Activated CD4-positive, alpha-beta T cell treated with anti-CD3 and anti-CD28 coated beads for 48 hours (primary cell): ENCODE data around the gene RPS5.
"Not testable (repeated sequence)": the region's sequence is repeated elsewhere in the genome, so short reads cannot be mapped to it uniquely, and the experiment has no call there.

Experiments used
- DNase-seq: peaks from one replicate; pipeline ENCODE4 v3.0.0-alpha.2; 2020

Gene RPS5

DNA sequence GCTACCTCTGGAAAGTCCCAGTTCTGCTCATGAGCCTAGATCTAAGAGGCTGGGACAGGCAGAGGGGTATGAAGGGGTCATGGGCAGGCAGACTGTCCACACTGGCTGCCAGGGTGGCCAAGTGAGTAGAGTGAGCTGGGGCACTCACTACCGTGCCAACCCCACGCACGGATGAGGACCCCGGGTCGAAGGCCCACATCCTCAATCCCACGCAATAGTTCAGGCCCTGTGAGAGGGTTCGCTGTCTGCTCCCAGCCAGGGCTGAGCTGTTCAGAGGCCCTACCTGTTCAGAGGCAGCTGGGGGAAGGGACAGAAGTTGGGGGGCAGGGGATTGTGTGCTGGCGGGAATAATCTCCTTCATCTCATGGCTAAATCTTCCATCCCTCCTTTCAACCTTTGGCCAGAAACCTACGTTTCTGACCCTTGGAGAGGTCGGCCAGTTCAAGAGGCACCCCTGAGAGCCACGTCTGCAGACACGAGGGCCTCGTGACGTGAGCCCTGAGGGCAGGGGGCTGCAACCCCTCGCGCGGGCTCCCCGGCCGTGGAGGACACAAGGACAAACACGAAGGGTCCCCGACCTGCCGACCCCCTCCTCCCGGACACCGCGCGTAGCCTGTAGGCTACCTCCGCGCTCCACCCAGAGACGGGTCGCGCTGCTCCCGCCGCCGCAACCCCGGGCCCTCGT lies 1.0 kb upstream of the RPS5 start:
- DNase-seq = peak; percentile 56

DNA sequence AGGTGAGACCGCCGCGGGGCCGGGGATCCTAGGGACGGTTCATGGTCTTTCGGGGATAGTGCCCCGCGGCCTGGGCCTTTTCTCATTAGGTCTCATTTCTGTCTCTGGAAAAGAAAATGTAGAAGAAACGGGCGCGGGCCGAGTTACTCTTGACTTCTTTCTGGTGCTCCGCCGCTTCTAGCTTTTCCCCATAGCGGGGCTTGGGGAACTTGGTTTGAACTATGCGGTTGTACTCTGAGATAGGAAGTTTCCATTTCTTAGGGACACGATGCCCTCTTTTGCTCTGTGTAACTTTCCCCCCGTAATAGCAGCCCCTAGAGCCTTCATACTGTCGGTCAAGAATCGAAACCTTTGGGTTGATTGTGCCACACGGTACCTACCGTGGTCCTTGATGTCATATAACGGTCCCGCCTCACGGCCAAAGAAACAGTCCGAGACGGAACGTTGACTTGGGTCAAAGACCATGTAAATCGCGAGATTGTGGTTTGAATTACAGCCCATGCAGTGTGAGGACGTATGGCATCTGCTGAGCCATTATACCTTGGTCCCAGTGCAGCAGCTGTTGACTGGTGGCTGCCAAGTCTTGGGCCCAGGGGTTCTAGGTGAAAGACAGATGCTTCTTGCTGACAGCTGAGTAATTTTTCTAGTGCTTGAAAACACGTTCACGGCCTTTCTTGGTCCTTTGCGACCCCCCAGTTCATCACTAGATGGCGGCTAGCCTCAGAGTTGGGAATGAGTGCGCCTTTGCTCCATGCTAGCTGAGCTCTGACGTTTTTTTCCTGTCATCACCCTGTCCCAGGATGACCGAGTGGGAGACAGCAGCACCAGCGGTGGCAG lies 487 bp downstream of the RPS5 start:
- DNase-seq = no peak

DNA sequence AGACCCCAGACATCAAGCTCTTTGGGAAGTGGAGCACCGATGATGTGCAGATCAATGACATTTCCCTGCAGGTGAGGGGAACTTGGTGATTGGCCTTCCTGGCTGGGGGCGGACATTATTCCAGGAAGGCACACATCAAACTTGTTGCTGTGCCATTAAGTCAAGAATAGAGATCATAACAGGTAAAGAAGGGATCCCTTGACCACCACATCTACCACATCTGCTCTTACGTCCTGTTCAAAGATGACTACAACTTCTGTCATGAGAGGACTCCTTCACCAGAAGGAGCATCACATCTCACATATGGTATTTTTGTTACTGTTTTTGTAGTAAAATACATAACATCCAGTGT lies 1.1 kb downstream of the RPS5 start:
- DNase-seq = no peak

DNA sequence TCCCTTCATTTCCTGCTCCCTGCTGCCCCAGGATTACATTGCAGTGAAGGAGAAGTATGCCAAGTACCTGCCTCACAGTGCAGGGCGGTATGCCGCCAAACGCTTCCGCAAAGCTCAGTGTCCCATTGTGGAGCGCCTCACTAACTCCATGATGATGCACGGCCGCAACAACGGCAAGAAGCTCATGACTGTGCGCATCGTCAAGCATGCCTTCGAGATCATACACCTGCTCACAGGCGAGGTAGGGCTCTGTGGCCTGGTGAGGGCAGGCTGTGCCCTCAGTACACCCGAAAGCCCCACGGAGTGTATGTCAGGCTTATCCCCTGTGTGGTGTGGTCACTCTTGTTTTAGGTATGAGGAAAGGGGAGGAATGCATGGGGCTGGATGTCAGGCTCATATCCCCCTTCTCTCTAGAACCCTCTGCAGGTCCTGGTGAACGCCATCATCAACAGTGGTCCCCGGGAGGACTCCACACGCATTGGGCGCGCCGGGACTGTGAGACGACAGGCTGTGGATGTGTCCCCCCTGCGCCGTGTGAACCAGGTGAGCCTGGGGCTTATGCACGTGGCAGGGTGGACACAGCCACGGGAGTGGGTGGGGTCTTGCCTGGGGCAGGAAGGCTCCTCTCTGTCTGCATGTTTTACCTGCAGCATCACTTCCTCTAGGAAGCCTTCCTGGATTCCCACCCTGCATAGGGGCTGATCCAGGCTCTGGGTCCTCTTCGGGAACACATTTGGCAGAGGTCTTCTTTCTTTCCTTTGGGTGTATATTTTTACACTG lies 6.1 kb downstream of the RPS5 start:
- no peak for DNase-seq

DNA sequence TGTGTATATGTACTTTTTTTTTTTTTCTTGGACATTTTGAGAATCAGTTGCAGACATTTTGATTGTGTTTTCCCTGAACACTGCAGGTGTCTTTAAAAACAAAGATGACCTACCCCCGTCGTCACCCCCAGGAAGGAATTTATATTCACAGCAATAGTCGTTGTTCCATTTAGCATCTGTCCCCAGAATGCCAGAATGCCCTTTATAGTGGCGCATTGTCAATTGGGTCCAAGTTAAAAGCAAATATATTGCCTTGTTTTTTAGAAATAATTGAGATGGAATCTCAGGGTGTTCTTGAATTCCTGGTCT lies 6.6 kb downstream of the RPS5 start:
- no peak for DNase-seq

DNA sequence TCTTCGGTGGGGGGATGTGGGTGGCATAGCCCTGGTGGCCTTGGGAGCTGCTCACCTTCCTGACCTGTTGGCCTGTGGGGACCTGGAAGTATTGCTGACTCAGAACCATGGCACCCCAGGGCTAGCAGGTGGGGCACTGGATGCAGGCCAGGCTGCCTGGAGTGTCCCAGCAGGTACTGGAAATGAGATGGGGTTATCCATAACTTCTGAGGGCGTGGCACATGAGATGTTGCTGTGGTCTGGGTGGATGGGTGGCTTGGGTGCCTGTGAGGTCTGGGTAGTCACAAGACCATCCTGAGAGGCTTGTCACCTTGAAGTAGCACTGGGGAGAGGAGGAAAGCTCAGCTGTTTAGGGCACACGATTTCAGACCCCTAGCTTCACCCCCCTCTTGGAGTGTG lies 7.8 kb downstream of the RPS5 start:
- no peak for DNase-seq

DNA sequence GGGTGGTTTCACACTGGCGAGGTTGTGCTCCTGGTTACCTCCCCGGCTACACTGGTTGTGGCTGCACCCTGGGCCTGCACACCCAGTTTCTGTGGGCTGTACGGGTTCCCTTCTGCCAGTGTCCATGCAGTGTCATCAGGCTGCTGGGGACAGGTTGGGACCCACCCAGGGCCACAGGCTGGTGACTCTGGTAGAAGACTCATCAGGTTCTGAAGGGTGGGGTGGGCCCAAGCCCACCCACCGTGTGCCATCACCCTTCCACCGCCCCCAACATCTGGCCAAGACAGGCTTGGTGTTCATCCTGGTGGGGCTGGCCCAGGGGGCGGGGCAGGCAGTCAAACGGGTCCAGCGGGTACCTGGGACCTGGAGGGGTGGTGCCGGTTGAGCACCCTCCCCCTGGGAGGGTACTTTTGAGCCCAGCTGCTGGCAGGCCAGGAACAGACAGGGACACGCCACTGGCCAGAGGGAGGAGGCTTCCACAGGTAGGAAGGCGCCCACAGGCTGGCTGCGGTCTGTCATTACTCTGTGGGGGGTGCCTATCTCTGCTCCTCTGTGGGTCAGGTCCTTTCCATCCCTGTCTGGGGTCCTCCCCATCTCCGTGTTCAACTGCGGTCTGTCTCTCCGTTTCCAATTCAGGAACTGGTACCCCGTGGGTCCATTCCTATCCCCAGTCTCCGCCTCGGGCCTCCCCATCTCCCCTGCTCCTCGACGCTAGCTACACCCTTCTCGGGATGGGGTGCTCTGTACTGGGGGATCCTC lies 8.3 kb downstream of the RPS5 start, which contains the start of gene RNF225:
Gene RNF225 (plus strand): TSS at position 437 of the 759 bp plus-strand sequence. CDS start 434 bp downstream, outside the sequence.
- peak; percentile 30 for DNase-seq

DNA sequence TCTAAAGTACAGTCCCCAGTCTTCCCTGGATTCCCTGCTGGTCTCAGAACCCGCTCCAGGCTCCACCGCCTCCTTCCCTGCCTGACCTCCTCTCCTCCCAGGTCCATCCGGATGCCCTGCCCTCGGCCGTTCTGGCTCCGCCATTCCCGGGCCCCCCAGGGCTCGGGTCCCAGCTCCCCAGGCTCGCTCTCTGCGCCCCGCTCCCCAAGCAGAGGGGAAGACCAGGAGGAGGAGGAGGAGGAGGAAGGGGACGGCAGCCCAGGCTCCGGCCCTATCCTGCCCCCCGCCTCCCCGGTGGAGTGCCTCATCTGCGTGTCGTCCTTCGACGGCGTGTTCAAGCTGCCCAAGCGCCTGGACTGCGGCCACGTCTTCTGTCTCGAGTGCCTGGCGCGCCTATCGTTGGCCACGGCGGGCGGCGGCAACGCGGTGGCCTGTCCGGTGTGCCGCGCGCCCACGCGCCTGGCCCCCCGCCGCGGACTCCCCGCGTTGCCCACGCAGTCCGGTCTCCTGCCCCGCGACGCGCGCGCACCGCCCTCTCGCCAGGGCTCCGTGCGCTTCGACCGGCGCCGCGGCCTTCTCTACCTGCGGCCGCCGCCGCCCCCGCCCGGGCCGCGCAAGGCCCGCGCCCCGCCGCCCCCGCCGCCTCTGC lies 9.0 kb downstream of the RPS5 start:
- DNase-seq = no peak

DNA sequence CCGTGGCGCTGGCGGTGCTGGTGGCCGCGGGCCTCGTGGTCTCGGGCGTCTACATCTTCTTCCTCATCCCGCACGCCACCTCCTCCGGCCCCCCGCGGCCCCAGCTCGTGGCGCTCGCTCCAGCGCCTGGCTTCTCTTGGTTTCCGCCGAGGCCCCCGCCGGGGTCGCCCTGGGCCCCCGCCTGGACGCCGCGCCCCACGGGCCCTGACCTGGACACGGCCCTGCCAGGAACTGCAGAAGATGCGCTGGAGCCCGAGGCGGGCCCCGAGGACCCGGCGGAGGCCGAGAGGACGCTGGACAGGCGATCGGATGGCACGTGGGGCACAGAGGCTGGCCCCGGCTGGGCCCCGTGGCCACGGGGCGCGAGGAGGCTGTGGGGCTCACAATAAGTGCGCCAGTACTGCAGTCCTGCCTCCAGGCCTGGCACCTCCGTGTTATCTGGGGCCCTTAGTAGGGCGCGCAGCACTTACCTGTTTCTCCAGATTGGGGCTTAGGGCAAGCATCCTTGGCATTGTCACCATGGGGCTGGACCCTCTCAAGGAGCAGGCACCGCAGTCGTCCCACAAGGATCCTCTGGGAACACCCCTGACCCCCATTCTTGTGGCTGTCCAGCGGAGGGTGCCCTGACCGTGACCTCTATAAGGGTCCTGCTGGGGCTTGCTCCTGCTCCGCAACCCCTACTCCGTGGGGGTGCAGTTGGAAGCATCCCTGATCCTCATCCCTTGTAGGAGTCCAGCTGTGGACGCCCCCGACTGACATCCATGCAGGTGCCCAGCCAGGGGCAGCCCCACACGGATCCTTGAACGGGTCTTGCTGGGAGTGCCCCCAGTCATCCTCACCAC lies 9.8 kb downstream of the RPS5 start:
- no peak for DNase-seq

DNA sequence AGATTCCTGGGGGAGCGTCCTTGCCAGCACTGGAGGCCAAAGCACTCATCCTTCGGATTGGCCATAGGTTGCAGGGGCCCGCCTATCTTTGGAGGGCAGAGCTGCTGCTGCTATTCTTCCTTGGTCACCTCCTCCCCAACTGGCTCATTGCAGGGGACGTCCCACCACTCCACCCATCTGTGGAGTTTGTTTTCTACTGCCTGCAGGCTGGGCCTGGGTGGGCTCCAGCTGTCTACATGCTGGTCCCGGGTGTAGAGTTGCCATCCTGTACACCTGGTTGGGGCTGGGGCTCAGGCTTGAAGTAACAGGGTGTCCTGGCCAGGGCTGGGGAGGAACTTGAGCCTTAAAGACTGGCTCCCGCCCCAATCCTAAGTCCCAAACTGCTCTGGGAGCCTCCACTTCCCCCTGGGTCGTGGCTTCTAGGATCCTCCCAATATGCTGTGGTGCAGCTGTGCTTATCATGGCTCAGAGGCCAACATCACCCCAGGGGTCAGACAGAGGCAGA lies 10.5 kb downstream of the RPS5 start:
- no peak for DNase-seq

DNA sequence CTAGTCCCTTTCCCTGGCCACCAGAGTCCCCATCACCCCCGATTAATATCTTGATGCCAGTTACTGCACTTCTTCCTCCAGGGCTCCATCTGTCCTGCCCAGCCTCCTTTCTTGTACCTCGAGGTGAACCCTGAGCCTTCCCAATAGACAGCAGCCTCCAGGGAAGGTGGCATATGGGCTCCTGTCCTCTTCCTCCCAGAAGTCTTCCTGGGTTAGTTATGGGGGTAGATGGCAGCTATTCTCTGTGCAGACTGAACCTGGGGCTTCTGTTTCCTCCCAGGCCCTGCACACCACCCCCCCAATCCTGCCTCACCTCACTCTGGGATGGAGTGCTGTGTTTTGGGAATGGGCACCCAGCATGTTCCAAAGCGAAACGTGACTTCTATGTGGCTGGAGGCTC lies 11.0 kb downstream of the RPS5 start:
- no peak for DNase-seq

DNA sequence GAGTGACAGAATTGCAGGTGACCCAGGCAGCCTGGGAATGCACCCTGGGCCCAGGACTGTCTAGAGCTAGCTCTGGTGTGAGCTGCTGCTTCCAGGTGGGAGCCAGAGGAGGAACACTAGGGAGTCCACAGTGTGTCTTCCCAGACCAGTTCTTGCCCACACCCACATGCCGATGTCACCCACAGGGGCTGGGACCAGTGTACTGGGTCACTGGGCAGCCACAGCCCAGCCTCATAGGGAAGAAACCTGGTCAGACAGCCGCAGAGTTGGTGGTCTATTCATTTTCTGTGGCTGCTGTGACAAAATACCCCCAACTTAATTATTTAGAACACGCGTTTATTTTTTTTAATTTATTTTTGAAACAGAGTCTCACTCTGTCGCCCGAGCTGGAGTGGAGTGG lies 11.5 kb downstream of the RPS5 start:
- no peak for DNase-seq

DNA sequence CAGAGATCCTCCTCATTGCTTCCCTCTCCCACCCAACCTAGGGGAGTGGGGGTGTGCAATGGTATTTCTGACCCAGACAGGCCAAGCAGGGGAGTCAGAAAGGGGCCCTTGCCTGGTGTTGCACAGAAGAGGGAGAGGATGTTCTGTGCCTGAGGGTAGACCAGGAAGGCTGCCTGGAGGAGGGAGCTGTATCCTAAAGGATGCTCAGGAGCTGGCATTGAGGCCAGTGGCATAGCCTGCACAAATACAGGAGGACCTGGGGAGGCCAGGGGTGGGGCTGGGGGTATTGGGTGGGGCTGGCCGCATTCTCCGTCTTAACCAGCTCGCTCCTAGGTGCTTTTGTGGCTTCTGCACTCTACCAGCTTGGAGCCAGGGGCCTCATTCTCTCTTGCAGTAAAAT lies 12.8 kb downstream of the RPS5 start:
- no peak for DNase-seq

DNA sequence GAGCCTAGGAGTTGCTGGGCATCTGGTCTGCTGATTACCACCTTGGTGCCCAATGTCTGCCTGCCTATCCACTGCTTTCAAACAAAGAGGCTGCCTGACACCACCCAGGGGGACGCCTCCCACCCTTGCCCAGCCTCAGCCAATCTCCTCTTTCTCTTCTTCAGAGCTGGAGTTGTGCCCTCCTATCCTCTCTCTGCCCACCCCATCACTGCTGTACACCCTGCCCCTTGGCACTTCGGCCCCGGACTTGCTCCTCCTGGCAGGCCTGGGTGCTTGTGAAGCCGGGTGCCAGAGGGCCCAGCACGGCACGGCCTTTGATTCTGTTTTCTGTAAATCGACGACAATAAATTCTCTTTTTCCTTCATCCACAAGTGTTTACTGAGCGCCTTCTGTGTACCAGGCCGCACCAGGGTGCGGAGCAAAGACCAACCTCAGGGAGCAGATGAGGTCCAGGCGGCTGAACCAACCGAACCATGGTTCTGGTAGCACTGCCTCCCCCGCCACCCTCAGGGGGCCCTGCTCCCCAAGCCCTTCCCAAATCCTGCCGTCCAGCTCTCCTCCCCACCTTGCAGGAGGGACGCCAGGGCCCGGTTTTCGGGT lies 13.3 kb downstream of the RPS5 start:
- DNase-seq = no peak

DNA sequence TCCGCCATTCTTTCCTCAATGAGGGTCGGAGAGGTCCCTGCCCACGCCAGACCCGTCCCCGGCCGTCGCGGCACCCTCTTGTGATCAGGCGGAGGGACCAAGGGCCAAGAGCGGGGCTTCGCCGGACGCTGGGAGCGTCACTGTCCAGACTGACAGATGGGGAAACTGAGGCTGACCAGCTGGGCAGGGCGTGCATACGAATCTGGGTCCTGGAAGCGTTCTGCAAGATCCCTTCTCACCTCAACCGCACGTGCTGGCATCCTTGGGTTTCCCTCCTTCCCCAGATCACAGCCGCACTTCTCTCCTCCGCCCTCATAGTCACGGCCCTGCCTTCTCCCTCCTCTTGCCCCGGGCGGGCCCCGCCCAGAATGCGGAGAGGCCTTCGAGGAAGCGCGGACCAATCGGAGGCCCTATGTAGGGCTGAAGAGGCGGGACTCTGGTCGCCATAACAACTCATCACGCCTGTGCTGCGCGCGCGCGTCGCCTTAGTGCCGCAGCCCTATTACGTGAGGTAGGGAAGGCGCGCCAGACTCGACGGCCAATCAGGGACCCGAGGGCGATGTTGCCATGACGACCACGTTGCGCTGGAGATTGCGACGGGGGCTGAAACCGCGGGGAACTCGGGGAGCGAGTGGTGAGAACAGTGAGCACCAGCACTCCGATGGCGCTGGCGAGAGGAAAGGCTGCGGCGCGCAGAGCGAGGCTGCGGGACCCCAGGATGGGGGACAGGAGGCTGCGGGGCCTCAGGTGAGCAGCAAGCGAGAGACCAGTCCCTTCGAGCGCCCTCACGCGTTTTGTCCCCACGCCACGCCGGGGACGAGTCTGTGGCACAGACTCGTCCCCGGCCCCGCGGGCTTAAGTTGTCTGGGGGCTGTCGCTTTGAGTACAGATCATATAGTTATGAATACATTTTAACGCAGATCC lies 14.1 kb downstream of the RPS5 start:
- peak; percentile 100 for DNase-seq

DNA sequence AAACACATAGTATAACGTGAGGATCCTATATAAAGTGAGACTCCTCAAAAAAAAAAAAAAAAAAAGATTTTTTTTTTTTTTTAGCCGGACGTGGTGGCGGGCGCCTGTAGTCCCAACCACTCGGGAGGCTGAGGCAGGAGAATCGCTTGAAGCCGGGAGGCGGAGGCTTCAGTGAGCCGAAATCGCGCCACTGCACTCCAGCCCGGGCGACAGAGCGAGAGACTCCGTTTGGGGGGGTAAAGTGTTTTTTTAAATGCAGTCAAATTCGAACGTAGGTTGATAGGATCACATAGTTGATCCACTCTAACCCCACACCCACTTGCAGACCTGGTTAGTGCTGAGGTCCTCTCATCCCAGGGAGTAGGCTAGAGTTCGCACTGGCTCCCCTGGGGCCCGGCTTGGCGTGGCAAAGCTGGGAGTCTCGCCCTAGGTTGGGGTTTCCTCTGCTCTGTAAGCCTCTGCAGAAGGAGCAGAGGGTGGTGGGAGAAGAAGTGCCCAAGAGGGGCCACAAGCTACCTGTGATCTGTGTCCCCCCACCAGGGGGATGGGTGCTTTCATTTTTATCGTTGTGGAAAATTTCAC lies 14.9 kb downstream of the RPS5 start:
- DNase-seq = no peak

DNA sequence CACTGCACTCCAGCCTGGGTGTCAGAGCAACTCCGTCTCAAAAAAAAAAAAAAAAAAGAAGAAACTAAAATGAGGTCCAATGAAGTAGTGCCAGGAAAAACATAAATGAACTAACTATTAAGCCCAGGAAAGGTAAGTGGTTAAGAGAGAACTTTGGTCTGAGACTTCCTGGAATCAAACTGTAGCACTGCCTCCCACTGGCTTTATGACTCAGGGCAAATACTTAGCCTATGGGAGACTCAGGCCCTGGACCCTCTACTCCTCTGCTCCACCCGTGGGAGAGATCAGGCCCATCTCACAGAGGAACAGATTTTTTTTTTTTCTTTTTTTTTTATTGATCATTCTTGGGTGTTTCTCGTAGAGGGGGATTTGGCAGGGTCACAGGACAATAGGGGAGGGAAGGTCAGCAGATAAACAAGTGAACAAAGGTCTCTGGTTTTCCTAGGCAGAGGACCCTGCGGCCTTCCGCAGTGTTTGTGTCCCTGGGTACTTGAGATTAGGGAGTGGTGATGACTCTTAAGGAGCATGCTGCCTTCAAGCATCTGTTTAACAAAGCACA lies 16.9 kb downstream of the RPS5 start:
- DNase-seq = not testable (repeated sequence)

DNA sequence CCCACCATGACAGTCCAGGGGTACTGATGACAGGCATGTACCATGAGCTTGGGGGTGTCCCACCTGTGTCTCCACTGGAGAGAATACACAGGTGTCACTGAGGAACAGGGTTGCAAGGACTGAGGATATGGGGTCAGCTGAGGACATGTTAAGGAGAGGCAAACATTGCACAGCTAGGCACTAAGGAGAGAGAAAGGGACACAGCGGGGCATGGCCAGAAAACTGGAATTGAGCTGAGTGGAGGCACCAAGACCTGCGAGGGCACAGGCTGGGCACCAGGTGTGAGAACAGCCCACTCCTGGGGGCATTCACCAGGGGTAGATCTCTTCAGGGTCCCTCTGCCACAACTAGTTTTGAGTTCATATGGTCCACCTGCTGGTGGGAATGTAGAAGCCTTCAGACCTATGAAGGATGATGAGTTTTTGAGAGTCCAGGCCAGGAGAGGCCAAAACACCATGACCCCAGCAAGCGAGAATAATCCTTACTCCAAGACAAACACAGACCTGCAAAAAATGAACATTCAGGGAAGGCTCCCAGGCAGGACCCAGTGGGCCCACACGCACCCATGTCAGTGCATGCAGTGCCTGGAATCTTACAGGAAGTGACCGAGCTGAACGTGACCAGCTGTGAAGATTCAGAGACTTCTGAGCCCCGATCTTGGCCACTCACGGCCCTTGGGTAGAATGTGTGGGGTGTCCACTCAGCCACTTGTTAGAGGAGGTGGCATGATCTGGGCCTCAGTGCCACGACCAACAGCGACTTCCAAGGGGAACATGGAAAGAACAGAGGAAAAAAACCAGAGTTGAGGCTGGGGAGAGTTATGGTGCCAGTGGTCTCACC lies 20.0 kb downstream of the RPS5 start:
- no peak for DNase-seq
